HuH-7.5 (cell line): Measurements from ENCODE around the gene MUC5B.
"Not testable (repeated sequence)": the region's sequence is repeated elsewhere in the genome, so short reads cannot be mapped to it uniquely, and the experiment has no call there.

Experiments
- DNase-seq: peaks from one replicate; pipeline ENCODE4 v3.0.0; 2011; ENCODE audit warnings: low spot score

MUC5B gene

DNA sequence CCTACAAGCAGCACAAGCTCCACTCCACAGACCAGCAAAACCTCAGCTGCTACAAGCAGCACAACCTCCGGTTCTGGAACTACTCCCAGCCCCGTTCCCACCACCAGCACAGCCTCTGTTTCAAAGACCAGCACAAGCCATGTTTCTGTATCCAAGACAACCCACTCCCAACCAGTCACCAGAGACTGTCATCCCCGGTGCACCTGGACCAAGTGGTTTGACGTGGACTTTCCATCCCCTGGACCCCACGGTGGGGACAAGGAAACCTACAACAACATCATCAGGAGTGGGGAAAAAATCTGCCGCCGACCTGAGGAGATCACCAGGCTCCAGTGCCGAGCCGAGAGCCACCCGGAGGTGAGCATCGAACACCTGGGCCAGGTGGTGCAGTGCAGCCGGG lies 33.0 kb upstream of the MUC5B start:
- not testable (repeated sequence) for DNase-seq

DNA sequence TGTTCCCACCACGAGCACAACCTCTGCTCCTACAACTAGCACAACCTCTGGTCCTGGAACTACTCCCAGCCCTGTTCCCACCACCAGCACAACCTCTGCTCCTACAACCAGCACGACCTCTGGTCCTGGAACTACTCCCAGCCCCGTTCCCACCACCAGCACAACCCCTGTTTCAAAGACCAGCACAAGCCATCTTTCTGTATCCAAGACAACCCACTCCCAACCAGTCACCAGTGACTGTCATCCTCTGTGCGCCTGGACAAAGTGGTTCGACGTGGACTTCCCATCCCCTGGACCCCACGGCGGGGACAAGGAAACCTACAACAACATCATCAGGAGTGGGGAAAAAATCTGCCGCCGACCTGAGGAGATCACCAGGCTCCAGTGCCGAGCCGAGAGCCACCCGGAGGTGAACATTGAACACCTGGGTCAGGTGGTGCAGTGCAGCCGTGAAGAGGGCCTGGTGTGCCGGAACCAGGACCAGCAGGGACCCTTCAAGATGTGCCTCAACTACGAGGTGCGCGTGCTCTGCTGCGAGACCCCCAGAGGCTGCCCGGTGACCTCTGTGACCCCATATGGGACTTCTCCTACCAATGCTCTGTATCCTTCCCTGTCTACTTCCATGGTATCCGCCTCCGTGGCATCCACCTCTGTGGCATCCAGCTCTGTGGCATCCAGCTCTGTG lies 30.9 kb upstream of the MUC5B start:
- not testable (repeated sequence) for DNase-seq

DNA sequence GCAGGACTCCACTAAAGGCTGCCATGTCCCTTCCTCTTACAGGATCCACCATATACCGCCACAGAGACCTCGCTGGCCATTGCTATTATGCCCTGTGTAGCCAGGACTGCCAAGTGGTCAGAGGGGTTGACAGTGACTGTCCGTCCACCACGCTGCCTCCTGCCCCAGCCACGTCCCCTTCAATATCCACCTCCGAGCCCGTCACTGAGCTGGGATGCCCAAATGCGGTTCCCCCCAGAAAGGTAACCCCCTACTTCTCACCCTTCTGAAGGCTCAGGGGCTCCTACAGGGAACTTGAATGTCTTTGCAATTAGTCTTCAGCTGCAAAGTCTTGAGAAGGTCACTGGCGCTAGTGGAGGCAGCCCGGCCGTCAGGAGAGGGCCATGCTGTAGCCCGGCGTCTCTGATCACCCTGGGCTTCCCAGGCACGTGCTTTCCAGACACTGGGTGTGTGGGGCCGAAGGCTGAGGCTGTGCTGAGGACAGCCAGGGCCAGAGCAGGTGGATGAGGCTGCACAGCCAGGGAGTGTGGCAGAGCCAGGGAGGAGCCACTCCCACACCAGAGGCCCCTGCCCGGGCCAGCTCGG lies 30.0 kb upstream of the MUC5B start:
- DNase-seq: no peak

DNA sequence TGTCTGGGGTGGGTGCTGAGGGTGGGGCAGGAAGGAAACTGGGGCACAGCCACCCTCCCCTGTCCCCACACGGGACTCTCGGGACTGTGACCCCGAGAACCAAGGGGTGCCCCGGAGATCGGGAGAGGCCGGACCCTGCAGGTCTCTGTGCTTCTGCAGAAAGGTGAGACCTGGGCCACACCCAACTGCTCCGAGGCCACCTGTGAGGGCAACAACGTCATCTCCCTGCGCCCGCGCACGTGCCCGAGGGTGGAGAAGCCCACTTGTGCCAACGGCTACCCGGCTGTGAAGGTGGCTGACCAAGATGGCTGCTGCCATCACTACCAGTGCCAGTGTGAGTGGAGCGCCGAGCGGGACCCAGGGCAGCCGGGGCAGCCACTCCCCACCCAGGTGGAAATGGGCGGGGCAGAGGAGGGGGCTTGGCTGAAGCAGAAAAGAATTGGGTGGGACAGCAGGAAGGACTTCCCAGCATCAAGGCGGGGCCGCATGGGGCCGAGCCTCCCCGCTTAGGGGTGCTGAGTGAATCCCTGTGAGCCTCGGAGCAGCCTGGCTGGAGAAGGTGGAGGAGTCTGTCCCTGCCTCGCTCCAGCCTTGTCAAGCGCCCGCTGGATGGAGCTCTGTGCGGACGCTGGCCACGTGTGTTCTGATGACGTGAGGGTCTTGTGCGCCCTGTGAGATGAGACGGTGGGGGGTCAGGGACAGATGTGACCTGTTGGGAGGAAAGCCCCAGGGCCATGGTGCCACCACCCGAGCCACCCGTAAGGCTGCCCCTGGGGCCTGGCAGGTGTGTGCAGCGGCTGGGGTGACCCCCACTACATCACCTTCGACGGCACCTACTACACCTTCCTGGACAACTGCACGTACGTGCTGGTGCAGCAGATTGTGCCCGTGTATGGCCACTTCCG lies 29.3 kb upstream of the MUC5B start:
- DNase-seq: no peak

DNA sequence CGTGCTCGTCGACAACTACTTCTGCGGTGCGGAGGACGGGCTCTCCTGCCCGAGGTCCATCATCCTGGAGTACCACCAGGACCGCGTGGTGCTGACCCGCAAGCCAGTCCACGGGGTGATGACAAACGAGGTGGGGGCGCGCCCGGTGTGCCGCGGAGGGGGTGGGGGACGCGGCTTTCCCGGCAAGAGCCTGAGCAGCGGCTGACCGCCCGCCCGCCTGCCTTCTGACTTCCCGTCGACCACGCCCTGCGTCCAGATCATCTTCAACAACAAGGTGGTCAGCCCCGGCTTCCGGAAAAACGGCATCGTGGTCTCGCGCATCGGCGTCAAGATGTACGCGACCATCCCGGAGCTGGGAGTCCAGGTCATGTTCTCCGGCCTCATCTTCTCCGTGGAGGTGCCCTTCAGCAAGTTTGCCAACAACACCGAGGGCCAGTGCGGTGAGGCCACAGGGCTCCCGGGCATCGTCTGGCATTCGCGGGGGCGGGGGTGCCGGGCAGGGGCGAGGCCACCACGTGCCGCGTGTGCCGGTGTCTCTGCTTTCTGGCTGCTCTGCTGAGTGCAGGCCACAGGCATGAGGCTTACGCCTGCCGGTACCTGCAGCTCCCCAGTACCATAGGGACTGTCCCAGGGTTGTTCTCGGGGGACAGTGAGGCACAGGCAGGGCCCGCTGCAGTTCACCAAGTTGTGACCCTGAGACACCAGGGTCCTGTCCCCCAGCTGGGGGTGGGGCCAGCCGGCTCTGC lies 28.5 kb upstream of the MUC5B start:
- no peak for DNase-seq

DNA sequence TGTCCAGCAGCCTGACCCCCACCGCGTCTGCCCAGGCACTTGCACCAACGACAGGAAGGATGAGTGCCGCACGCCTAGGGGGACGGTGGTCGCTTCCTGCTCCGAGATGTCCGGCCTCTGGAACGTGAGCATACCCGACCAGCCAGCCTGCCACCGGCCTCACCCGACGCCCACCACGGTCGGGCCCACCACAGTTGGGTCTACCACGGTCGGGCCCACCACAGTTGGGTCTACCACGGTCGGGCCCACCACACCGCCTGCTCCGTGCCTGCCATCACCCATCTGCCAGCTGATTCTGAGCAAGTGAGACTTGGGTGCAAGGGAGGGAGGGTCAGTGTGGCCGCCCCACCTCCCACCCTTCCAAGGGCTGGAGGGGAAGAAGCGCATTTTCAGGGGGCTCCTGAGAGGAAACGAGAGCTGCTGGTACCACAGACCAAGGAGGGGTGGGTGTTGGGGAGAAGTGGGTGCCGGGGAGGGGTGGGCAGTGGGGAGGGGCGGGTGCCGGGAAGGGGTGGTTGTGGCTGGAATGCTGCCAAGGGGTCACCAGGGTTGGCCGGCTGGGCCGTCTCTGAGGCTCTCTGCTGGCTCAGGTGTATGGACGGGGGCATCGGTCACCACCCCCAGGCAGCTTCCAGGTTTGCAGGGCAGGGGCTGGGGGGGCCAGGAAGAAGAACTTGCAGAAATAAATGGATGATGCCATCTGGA lies 27.7 kb upstream of the MUC5B start:
- no peak for DNase-seq

DNA sequence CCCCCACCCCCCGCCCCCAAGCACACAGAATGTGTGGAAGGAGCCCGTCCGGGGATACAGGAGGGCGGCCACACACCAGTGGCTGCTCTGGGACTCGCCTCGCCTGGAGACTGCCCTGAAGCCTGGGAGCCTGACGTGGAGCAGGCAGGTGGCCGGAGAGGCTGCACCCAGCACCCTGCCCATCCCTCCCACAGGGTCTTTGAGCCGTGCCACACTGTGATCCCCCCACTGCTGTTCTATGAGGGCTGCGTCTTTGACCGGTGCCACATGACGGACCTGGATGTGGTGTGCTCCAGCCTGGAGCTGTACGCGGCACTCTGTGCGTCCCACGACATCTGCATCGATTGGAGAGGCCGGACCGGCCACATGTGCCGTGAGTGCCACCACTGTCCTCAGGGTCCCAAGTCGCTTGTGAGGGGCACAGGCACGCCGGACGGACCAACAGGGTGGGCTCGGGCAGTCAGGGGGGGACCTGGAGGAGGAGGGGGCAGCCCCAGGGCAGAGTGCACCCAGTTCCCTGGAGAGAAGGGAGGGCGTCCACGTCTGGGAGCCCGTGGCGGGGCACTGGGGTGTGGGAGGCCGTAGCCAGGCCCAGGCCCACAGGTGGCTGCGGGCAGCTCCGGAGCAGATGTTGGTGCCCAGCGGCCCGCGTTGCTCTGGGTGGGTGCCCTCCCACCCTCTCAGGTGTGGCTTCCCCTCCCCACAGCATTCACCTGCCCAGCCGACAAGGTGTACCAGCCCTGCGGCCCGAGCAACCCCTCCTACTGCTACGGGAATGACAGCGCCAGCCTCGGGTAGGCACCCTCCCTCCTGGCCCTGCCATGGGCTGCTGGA lies 27.0 kb upstream of the MUC5B start:
- DNase-seq: no peak

DNA sequence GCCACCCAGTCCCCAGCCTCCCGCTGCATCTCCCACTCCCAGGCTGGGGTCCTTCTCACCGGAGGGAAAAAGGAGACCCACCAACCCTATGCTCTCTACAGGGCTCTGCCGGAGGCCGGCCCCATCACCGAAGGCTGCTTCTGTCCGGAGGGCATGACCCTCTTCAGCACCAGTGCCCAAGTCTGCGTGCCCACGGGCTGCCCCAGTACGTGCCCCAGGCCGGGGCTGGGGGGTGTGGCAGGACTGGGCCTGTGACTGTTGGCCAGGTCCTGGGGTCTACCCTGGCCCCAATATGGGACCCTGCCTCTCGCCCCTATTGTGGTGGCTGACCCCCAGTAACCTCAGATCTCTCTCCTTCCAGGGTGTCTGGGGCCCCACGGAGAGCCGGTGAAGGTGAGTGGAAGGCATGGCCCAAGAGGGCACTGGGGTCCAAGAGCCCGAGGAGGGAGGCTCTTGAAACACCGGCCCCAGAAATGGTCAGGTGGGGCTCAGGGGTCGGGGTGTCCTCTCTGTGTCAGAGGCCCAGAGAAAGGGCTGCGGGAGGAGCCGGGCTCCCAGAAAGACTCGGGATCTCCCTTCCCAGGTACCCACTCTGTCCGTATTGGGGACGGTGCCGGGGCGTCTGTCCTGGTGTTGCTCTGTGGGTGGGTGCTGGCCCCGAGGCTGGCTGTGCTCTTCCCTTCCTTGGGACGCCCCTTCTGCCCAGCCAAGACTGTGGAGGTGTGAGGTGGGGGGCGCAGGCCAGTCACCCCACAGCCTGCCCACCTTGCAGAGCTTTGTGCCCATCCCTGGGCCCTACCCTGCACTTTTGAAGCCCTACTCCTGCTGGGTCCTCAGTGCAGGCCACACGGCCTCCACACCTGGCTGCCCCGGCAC lies 26.1 kb upstream of the MUC5B start:
- no peak for DNase-seq

DNA sequence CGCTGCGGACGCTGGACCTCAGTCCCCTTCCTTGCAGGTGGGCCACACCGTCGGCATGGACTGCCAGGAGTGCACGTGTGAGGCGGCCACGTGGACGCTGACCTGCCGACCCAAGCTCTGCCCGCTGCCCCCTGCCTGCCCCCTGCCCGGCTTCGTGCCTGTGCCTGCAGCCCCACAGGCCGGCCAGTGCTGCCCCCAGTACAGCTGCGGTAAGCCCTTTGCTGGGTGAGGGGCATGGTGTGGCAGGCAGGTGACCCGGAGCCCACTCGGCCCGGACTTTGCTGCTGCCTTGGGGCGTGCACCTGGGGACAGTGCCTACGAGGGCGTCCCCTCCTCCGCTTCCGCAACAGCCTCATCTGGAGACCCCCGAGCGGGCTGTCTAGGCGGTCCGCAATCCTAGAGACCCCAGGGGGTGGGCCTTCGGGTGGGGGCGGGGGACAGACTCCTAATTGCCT lies 25.4 kb upstream of the MUC5B start:
- no peak for DNase-seq

DNA sequence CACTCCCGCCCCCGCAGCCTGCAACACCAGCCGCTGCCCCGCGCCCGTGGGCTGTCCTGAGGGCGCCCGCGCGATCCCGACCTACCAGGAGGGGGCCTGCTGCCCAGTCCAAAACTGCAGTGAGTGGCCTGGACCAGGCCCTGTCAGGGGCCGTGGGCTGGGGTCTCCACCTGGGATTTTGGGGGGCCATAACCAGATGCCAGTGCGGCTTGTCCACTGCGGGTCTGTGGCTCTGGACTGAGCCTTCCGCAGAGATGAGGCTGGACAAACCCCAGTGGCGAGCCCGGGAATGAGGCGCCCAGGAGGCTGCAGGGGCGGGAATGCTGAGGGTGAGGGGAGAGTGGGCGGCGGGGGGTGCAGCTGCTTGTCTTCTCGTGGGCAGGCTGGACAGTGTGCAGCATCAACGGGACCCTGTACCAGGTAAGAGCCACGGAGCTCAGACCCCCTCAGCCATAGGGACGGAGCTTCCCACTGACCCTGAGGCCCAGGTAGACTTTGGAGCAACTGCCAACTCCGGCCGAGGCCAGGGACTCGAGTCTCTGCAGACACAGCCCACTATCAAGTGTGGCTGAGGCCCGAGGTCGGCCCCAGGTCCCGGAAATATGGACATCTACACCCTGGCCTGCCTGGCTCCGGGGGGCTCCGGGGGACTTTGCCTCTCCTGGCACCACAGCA lies 24.8 kb upstream of the MUC5B start:
- no peak for DNase-seq

DNA sequence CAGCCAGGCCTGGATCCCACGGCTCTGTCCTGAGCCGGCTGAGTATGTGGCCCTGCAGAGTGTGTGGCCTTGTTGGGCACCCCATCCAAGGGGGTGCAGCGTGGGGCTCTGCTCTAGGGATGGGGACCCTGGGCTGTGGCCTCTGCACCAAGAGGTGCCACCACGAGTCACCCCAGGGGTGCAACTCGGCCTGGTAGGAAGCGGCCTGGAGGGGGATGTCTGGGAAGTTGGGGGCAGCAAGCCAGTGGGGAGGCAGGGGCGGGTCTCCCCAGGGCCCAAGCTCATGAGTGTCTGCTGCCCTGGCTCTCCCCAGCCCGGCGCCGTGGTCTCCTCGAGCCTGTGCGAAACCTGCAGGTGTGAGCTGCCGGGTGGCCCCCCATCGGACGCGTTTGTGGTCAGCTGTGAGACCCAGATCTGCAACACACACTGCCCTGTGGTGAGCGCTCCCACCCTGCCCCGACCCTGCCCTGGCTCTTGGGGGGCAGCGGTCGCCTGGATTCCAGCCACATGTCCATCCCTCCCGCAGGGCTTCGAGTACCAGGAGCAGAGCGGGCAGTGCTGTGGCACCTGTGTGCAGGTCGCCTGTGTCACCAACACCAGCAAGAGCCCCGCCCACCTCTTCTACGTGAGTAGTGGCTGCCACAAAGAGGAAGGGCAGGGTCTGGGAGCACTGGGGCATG lies 24.2 kb upstream of the MUC5B start:
- no peak for DNase-seq

DNA sequence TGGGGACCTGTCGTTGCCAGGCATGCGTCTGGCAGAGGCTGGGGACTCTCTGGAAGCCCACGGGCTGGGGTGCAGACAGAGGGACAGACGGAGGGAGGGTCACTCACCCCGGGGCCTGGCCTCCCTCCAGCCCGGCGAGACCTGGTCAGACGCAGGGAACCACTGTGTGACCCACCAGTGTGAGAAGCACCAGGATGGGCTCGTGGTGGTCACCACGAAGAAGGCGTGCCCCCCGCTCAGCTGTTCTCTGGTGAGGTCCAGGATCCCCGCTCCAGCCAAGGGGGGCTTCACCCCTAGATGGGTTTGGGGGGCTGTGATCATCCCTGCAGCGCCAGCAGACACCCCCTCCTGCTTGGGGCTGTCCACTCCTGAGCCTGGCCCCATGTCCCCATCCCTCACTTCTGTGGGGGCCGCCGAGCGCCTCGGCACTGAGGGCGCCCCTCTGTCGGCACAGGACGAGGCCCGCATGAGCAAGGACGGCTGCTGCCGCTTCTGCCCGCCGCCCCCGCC lies 23.6 kb upstream of the MUC5B start:
- no peak for DNase-seq

DNA sequence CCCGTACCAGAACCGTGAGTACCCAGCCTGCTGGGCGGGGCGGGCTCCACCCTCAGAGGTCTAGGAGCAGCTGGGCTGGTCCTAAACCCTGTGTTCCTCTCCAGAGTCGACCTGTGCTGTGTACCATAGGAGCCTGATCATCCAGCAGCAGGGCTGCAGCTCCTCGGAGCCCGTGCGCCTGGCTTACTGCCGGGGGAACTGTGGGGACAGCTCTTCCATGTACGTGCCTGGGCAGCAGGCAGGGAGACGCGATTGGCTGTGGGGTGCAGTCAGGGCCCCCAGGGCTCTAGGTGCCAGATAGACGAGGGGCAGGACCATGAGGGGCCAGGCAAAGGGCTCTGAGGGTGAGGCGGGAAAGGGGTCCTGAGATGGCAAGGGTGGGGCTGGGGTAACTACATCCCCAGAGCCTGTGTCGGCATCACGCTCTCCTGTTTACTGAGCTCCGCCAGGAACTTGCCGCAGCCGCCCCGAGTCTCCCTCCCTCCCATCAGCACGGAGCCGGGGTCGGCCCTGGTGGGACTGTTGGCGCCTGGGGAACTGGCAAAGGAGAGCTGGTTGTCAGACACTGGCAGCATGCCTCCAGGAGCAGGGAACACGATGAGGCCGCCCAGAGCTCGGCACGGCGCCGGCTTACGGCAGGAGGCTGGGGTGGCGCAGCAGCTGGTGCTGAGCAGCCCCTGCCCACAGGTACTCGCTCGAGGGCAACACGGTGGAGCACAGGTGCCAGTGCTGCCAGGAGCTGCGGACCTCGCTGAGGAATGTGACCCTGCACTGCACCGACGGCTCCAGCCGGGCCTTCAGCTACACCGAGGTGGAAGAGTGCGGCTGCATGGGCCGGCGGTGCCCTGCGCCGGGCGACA lies 22.9 kb upstream of the MUC5B start:
- DNase-seq: no peak

DNA sequence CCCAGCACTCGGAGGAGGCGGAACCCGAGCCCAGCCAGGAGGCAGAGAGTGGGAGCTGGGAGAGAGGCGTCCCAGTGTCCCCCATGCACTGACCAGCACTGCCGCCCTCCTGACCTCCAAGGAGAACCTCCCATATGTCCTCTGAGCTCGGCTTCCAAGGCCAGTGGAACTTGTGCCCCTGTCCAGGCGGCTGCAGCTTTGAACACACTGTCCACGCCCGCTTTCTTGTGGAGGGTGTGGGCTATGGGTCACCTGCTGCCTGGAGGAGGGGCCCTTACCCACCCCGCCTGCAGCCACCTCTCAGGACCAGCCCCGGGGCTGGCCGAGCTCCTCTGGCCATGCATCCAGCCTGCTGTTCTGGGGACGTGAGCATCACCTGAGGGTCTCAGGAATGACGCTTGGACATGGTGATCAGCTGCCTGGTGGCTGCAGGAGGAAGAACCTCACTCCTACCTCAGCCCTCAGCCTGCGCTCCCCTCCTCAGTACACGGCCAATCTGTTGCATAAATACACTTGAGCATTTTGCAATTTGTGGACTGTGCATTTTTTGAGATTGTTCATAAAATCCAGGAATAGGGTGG lies 22.2 kb upstream of the MUC5B start:
- DNase-seq: no peak

DNA sequence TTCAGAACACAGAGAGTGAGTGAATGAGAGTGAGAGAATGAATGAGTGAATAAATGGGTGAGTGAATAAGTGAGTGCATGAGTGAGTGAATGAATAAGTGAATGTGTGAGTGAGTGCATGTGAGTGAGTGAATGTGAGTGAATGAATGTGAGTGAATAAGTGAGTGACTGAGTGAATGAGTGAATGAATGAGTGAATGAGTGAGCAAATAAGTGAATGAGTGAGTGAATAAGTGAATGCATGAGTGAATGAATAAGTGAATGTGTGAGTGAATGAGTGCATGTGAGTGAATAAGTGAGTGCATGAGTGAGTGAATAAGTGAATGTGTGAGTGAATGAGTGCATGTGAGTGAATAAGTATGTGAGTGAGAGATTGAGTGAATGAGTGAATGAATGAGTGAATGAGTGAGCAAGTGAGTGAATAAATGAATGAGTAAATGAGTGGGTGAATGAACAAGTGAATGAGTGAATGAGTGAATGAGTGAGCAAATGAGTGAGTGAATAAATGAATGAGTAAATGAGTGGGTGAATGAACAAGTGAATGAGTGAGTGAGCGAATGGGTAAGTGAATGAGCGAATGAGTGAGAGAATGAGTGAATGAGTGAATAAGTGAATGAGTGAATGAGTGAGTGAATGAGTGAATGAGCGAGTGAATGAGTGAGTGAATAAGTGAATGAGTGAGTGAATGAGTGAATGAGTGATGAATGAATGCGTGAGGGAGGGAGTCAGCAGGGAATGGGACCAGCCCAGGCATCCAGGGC lies 21.3 kb upstream of the MUC5B start:
- DNase-seq: no peak

DNA sequence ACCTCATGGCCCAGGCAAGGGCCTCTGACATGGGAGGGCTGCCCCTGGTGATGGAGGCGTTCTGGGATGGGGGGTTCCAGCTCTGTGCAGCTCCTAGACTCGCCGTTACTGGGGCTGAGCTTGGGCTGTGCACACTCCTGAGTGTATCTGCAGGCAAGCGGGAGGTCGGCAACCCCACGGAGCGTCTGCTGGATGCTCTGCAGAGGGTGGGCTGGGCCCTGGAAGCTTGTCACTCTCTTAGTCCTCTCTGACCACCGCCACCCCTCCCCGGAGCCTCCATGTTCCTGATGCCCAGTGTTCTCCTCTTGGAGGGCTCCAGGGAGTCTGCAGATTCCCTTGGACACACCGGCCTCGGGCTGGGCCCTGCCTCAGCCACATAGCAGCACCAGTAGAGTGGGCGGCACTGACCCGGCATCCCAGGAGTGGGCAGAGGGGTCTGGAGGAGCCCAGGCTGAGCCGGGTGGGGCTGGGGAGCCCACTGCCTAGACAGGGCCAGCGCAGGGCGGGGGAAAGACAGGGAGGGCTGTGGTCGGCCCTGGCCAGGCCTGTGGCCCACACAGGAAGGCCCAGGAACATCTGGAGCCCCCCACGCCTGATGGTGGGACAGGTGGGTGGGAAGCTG lies 20.6 kb upstream of the MUC5B start:
- no peak for DNase-seq
